Tibial artery (tissue), 4 donors: ENCODE measurements around the gene PRTG.

Experiments
- DNase-seq, 2 donors: peaks; one replicate each; pipeline ENCODE4 v3.0.0-alpha.2; 2019
- H3K27ac ChIP-seq, 2 donors: fragments of 200-600 bp; sonication (generic) in 1 of 2; 1 replicate in 1 of 2; 2 replicates in 1 of 2; pipeline ENCODE4 v1.5.1; 2018 to 2019; ENCODE audit warnings: mild to moderate bottlenecking in 1 of 2
- H3K27me3 ChIP-seq, 2 donors: fragments of 200-600 bp; sonication (generic) in 1 of 2; one replicate each; pipeline versions ENCODE4 v1.5.1 to v1.6.0; 2016 to 2019
- H3K36me3 ChIP-seq, 3 donors: fragments of 200-600 bp; sonication (generic) in 2 of 3; one replicate each; pipeline ENCODE4 v1.5.1; 2016 to 2019; ENCODE audit warnings: mild to moderate bottlenecking in 2 of 3
- H3K4me1 ChIP-seq, 4 donors: fragments of 200-600 bp; sonication (generic) in 2 of 4; 1 replicate in 3 of 4; 2 replicates in 1 of 4; pipeline ENCODE4 v1.5.1; 2016 to 2019
- H3K4me3 ChIP-seq, 2 donors: fragments of 200-600 bp; sonication (generic) in 1 of 2; 1 replicate in 1 of 2; 2 replicates in 1 of 2; pipeline ENCODE4 v1.5.1; 2018 to 2019; ENCODE audit warnings: mild to moderate bottlenecking in 2 of 2
- H3K9me3 ChIP-seq, 3 donors: fragments of 200-600 bp; sonication (generic) in 1 of 3; one replicate each; pipeline ENCODE4 v1.5.1; 2016 to 2019
- intact Hi-C: fragments of 100-400 bp; cut with DNase I; formaldehyde crosslinking; loops from one replicate; pipeline ENCODE4 v1.15.0; 2023; ENCODE audit warnings: low total_unique reads
- TF ChIP-seq, protein P1 (sequence below), 2 experiments: fragments of 200-600 bp in 1 of 2; fragments of 450-650 bp in 1 of 2; IDR thresholded peaks; one replicate each; pipeline ENCODE4 v1.5.1; 2017 to 2019; ENCODE audit warnings: antibody characterized with exemption in 2 of 2, mild to moderate bottlenecking in 1 of 2, moderate library complexity in 1 of 2

PRTG gene

DNA sequence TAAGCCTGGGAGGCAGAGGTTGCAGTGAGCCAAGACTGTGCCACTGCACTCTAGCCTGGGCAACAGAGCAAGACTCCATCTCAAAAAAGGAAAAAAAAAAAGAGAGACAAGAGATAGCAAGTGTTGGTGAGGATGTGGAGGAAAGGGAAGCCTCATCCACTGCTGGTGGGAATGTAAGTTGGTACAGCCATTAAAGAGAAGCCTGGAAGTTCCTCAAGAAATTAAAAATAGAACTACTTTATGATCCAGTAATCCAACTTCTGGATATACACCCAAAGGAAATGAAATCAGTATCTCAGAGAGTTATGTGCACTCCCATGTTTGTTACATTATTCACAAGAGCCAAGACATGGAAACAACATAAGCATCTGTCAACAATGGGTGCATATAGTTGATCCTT, 169.7 kb downstream of the PRTG start:
- no peak overlapping the region for H3K27ac ChIP-seq
- TF ChIP-seq, protein P1, sequence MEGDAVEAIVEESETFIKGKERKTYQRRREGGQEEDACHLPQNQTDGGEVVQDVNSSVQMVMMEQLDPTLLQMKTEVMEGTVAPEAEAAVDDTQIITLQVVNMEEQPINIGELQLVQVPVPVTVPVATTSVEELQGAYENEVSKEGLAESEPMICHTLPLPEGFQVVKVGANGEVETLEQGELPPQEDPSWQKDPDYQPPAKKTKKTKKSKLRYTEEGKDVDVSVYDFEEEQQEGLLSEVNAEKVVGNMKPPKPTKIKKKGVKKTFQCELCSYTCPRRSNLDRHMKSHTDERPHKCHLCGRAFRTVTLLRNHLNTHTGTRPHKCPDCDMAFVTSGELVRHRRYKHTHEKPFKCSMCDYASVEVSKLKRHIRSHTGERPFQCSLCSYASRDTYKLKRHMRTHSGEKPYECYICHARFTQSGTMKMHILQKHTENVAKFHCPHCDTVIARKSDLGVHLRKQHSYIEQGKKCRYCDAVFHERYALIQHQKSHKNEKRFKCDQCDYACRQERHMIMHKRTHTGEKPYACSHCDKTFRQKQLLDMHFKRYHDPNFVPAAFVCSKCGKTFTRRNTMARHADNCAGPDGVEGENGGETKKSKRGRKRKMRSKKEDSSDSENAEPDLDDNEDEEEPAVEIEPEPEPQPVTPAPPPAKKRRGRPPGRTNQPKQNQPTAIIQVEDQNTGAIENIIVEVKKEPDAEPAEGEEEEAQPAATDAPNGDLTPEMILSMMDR (IDR thresholded peaks at IDR 0.05) = no peak
- intact Hi-C loops = no loop called here

DNA sequence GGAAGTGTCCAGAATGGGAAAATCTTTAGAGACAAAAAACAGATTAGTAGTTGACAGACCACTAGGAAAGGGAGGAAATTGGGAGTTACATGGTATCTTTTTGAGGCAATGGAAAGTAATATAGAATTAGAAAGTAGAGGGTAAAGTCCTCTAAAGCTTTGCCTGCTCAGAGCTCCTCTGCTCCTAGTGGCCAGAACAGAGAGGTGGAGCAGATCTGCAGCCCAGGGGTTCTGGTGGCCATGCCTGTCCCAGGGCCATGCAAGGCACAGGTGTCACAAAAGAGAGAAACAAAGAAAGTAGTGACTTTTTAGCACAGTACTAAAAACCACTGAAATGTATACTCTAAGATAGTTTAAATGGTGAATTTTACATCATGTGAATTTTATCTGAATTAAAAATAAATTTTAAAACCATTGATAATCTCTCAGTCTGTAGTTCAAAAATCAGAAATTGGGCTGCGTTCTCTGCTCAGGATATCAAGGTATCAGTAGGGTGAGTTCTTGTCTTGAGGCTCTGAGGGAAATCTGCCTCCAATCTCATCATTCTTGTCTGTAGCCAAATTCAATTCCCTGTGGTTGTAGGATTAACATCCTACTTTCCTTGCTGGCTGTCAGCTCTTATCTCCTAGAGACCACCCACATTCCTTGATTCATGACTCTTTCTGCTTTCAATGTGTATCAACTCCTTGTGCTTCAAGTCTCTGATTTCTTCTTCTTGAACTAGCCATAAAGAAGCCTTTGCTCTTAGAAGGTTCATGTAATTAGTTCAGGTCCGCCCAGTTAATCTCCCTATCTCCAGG, 178.4 kb downstream of the PRTG start:
- H3K4me1 ChIP-seq = no peaks in the 10 kb centered on the region
- H3K4me3 ChIP-seq = no peak overlapping the region
- no peaks in the 10 kb centered on the region for H3K36me3 ChIP-seq
- no peak for DNase-seq
- H3K27me3 ChIP-seq = no peaks in the 10 kb centered on the region
- H3K9me3 ChIP-seq = peaks cover 0 to 18% (median 15%) of the 10 kb centered on the region in 3 donors
- TF ChIP-seq, protein P1 (IDR thresholded peaks at IDR 0.05) = no peak
- intact Hi-C loops = no loop called here
- no peak overlapping the region for H3K27ac ChIP-seq

More for the DNA sequence above, 169.7 kb downstream of the PRTG start:
- H3K9me3 ChIP-seq = no peaks in the 10 kb centered on the region
- DNase-seq = no peak
- H3K4me1 ChIP-seq = no peaks in the 10 kb centered on the region
- no peak overlapping the region for H3K4me3 ChIP-seq
- H3K27me3 ChIP-seq = no peaks in the 10 kb centered on the region
- H3K36me3 ChIP-seq = no peaks in the 10 kb centered on the region

DNA sequence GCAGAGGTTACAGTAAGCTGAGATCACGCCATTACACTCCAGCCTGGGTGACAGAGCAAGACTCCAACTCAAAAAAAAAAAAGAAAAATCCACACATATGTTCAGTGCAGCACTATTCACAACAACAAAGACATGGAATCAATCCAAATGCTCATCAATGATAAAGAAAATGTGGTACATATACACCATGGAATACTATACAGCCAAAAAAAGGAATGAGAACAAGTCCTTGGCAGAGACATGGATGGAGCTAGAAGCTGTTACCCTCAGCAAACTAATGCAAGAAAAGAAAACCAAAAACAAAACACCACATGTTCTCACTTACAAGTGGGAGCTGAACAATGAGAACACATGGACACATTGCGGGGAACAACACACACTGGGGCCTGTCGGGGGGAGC, 180.4 kb downstream of the PRTG start:
- Histone ChIP-seq H3K36me3 (no peaks in the 10 kb centered on the region), H3K9me3 (peaks cover 0 to 18% (median 15%) of the 10 kb centered on the region in 3 donors), H3K27ac (no peak overlapping the region), H3K4me3 (no peak overlapping the region), H3K27me3 (no peaks in the 10 kb centered on the region), H3K4me1 (no peaks in the 10 kb centered on the region)
- DNase-seq = no peak
- TF ChIP-seq, protein P1 (IDR thresholded peaks at IDR 0.05) = no peak
- intact Hi-C loops = no loop called here
